H1 (cell line): ENCODE data around the gene APOBR. TPM values are rescaled to one million over a fixed set of nuclear protein-coding genes. Genes with fewer than 3 reads are reported as not detected.

ENCODE experiments used
- CTCF ChIA-PET: fragments of 300-600 bp; sonication (Branson Sonifier 250); formaldehyde crosslinking; loops from one replicate; lab custom pipeline; 2021; ENCODE audit not compliant: partially characterized antibody; lab: Charles Lee
- POLR2A ChIA-PET: fragments of 300-600 bp; sonication (Branson Sonifier 250); formaldehyde crosslinking; loops from one replicate; lab custom pipeline; 2021; ENCODE audit warnings: inconsistent platforms; ENCODE audit not compliant: partially characterized antibody; lab: Charles Lee
- DNase-seq, 2 experiments: peaks; one replicate each; pipeline versions ENCODE4 v3.0.0 to v3.0.0-alpha.2; 2010 to 2022; ENCODE audit warnings: low spot score in 2 of 2, low read depth in 1 of 2, mixed read lengths in 1 of 2
- FAIRE-seq: peaks from 2 replicates; lab custom pipeline; 2011; peaks lifted over from hg19 to GRCh38; lab: Jason Lieb, UNC
- H2AFZ ChIP-seq: 2 replicates; pipeline ENCODE4 v1.8.1; 2012; ENCODE audit warnings: low read length, inconsistent platforms
- H2AK5ac ChIP-seq: 2 replicates; pipeline ENCODE4 v1.6.1; 2013; ENCODE audit warnings: low read depth, low read length
- H2BK120ac ChIP-seq: replicated peaks from 2 replicates; pipeline ENCODE3; 2013; ENCODE audit warnings: low read depth, low read length, inconsistent platforms
- H2BK12ac ChIP-seq: 2 replicates; pipeline ENCODE4 v1.6.1; 2013; ENCODE audit warnings: low read depth, low read length
- H2BK15ac ChIP-seq: 2 replicates; pipeline ENCODE4 v1.6.1; 2013; ENCODE audit warnings: low read length
- H2BK20ac ChIP-seq: 2 replicates; pipeline ENCODE4 v1.6.1; 2013; ENCODE audit warnings: low read length
- H2BK5ac ChIP-seq: 2 replicates; pipeline ENCODE4 v1.6.1; 2013; ENCODE audit warnings: low read depth, low read length
- H3K14ac ChIP-seq: 2 replicates; pipeline ENCODE4 v1.6.1; 2013; ENCODE audit warnings: inconsistent platforms; ENCODE audit not compliant: insufficient read length
- H3K18ac ChIP-seq: 2 replicates; pipeline ENCODE4 v1.6.1; 2013; ENCODE audit warnings: low read length; ENCODE audit errors: extremely low read depth
- H3K23ac ChIP-seq: 2 replicates; pipeline ENCODE4 v1.6.1; 2013; ENCODE audit warnings: inconsistent platforms; ENCODE audit not compliant: insufficient read length
- H3K23me2 ChIP-seq: 2 replicates; pipeline ENCODE4 v1.6.1; 2013; ENCODE audit warnings: low read depth, low read length
- H3K27ac ChIP-seq: 2 replicates; pipeline ENCODE4 v1.6.1; 2011; ENCODE audit warnings: low read depth, low read length, inconsistent platforms
- H3K27me3 ChIP-seq, 4 experiments: replicated peaks in 1 of 4; 1 replicate in 1 of 4; 2 replicates in 3 of 4; pipeline versions ENCODE4 v1.6.1 to v1.8.1; 2011 to 2013; ENCODE audit warnings: low read length in 3 of 4, mild to moderate bottlenecking in 3 of 4, inconsistent platforms in 2 of 4, mixed read lengths in 2 of 4, moderate library complexity in 1 of 4; ENCODE audit not compliant: control insufficient read depth in 3 of 4, insufficient read depth in 3 of 4; ENCODE audit errors: extremely low read depth in 1 of 4
- H3K36me3 ChIP-seq, 4 experiments: 2 replicates each; pipeline versions ENCODE4 v1.6.1 to v1.8.1; 2011 to 2013; ENCODE audit warnings: mild to moderate bottlenecking in 4 of 4, low read length in 3 of 4, moderate library complexity in 2 of 4, control low read depth in 1 of 4, inconsistent platforms in 1 of 4; ENCODE audit not compliant: insufficient read depth in 4 of 4, control insufficient read depth in 2 of 4
- H3K4ac ChIP-seq: replicated peaks from 2 replicates; pipeline ENCODE3; 2013; ENCODE audit warnings: low read length, low read depth, mixed read lengths, inconsistent platforms; ENCODE audit not compliant: insufficient read length
- H3K4me1 ChIP-seq, 4 experiments: replicated peaks in 1 of 4; 1 replicate in 1 of 4; 2 replicates in 3 of 4; pipeline versions ENCODE4 v1.6.1 to v1.8.1; 2011 to 2013; ENCODE audit warnings: low read length in 3 of 4, inconsistent platforms in 2 of 4, mixed read lengths in 1 of 4; ENCODE audit not compliant: insufficient read depth in 4 of 4, control insufficient read depth in 3 of 4
- H3K4me2 ChIP-seq, 2 experiments: 2 replicates each; pipeline versions ENCODE4 v1.6.1 to v1.8.1; 2011 to 2013; ENCODE audit warnings: low read depth in 2 of 2, low read length in 2 of 2, control low read depth in 1 of 2, inconsistent platforms in 1 of 2, mild to moderate bottlenecking in 1 of 2; ENCODE audit not compliant: insufficient read depth in 1 of 2
- H3K4me3 ChIP-seq, 4 experiments: fragments of 200-600, 300-600 bp in 1 of 4; sonication (generic), shearing (Covaris generic), sonication (Bioruptor Twin) in 1 of 4; 2 replicates each; pipeline versions ENCODE4 v1.5.1 to v1.8.1; 2011 to 2016; ENCODE audit warnings: low read length in 4 of 4, low read depth in 3 of 4, control low read depth in 2 of 4, inconsistent platforms in 2 of 4, mild to moderate bottlenecking in 2 of 4, mixed read lengths in 1 of 4, moderate library complexity in 1 of 4; ENCODE audit not compliant: insufficient read depth in 2 of 4; ENCODE audit errors: extremely low read depth in 1 of 4
- H3K56ac ChIP-seq: replicated peaks from 2 replicates; pipeline ENCODE3; 2013; ENCODE audit warnings: low read depth, mild to moderate bottlenecking, mixed read lengths, low read length, inconsistent platforms; ENCODE audit not compliant: insufficient read length
- H3K79me1 ChIP-seq: 2 replicates; pipeline ENCODE4 v1.6.1; 2013; ENCODE audit warnings: low read depth, low read length, control low read depth
- H3K79me2 ChIP-seq, 2 experiments: 2 replicates each; pipeline versions ENCODE4 v1.6.1 to v1.8.1; 2012 to 2013; ENCODE audit warnings: low read length in 2 of 2, mild to moderate bottlenecking in 2 of 2, inconsistent platforms in 1 of 2; ENCODE audit not compliant: insufficient read depth in 2 of 2, control insufficient read depth in 1 of 2
- H3K9ac ChIP-seq, 4 experiments: replicated peaks in 1 of 4; 1 replicate in 1 of 4; 2 replicates in 3 of 4; pipeline versions ENCODE4 v1.6.1 to v1.8.1; 2011 to 2013; ENCODE audit warnings: low read depth in 3 of 4, low read length in 3 of 4, control low read depth in 2 of 4, mild to moderate bottlenecking in 2 of 4, moderate library complexity in 2 of 4, inconsistent platforms in 1 of 4; ENCODE audit errors: extremely low read depth in 1 of 4
- H3K9me3 ChIP-seq, 2 experiments: 2 replicates each; pipeline versions ENCODE4 v1.6.1 to v1.8.1; 2012 to 2013; ENCODE audit warnings: mild to moderate bottlenecking in 2 of 2, moderate library complexity in 2 of 2, control low read depth in 1 of 2, inconsistent platforms in 1 of 2, low read depth in 1 of 2, low read length in 1 of 2, mixed read lengths in 1 of 2; ENCODE audit not compliant: insufficient read depth in 2 of 2
- H4K20me1 ChIP-seq, 2 experiments: replicated peaks in 1 of 2; 2 replicates each; pipeline versions ENCODE3 to v1.8.1; 2011 to 2013; ENCODE audit warnings: inconsistent platforms in 2 of 2, low read length in 2 of 2, mild to moderate bottlenecking in 1 of 2; ENCODE audit not compliant: insufficient read depth in 2 of 2, control insufficient read depth in 1 of 2
- H4K5ac ChIP-seq: 2 replicates; pipeline ENCODE4 v1.6.1; 2013; ENCODE audit warnings: low read length, low read depth, mixed read lengths, inconsistent platforms; ENCODE audit not compliant: insufficient read length
- H4K8ac ChIP-seq: 2 replicates; pipeline ENCODE4 v1.8.0; 2013; ENCODE audit warnings: mild to moderate bottlenecking, moderate library complexity, low read length, inconsistent platforms; ENCODE audit not compliant: insufficient read depth; ENCODE audit errors: extremely low read depth
- H4K91ac ChIP-seq: replicated peaks from 2 replicates; pipeline ENCODE3; 2013; ENCODE audit warnings: low read length, mixed read lengths, inconsistent platforms; ENCODE audit not compliant: insufficient read length
- RXRA ChIP-seq: IDR thresholded peaks from 2 replicates; pipeline ENCODE4 v1.6.1; 2011; ENCODE audit warnings: low read depth, mild to moderate bottlenecking, low read length, moderate library complexity; ENCODE audit not compliant: insufficient read depth
- TBP ChIP-seq: IDR thresholded peaks from 2 replicates; pipeline ENCODE4 v1.6.1; 2011; ENCODE audit warnings: low read depth, low read length, improper control_type of control experiment
- WGBS, 2 experiments: shearing (Covaris generic) in 1 of 2; methylation state at CpG; one replicate each; pipeline versions ENCODE4 v1.1.6 to v1.1.7; 2013 to 2015; ENCODE audit warnings: low lambda C conversion rate in 2 of 2, mixed read lengths in 2 of 2, inconsistent platforms in 1 of 2, low coverage in 1 of 2, missing lambda C conversion rate in 1 of 2; ENCODE audit not compliant: insufficient replicate concordance in 2 of 2, insufficient coverage in 1 of 2, insufficient read length in 1 of 2; ENCODE audit errors: extremely low coverage in 1 of 2, missing lambda C conversion rate in 1 of 2; 5-methylcytosine and 5-hydroxymethylcytosine counted together
- polyA plus RNA-seq, 7 experiments: library from polyadenylated mRNA; depleted of rRNA in 3 of 7; stranded (reverse) in 5 of 7; unstranded in 2 of 7; fragments of >200 nt in 5 of 7; fragments of 200-250 nt in 2 of 7; gene quantifications; 1 replicate in 5 of 7; 2 replicates in 1 of 7; 4 replicates in 1 of 7; pipeline versions ENCODE4 v1.2.1 to v1.2.3, GENCODE V29; 2011 to 2013; ENCODE audit warnings: missing spikeins in 2 of 7, mixed read lengths in 2 of 7
- total RNA-seq: library from RNA; stranded (reverse); fragmentation: NEBNext Ultra II Directional; extraction: Animal tissue kit (Norgen Biotek cat#: 25700); gene quantifications from 2 replicates; pipeline ENCODE4 v1.2.1, GENCODE V29; 2021
- TF ChIP-seq, protein P1 (sequence below): IDR thresholded peaks from 2 replicates; pipeline ENCODE4 v1.6.1; 2012; ENCODE audit warnings: low read length, inconsistent platforms

The APOBR gene
- total and polyA plus RNA-seq, 2 of the 8 experiments (the other 6 are each of a cell fraction or from before 2014, with no cell fraction given): not detected

- H2BK20ac ChIP-seq: no peak overlapping the region
- no peak overlapping the region for H3K27ac ChIP-seq
- no peak overlapping the region for H2BK120ac ChIP-seq
- no peak overlapping the region for H2BK15ac ChIP-seq
- H3K9me3 ChIP-seq: no peaks in the 10 kb centered on the region
- FAIRE-seq: no peak
- no peak overlapping the region for H3K56ac ChIP-seq
- no peak overlapping the region for H3K23ac ChIP-seq
- no peak overlapping the region for H4K5ac ChIP-seq
- H3K14ac ChIP-seq: no peak overlapping the region
- H4K91ac ChIP-seq: no peak overlapping the region
- no peak overlapping the region for H4K8ac ChIP-seq
- H2AFZ ChIP-seq: no peak overlapping the region
- H3K79me1 ChIP-seq: no peaks in the 10 kb centered on the region
- no peaks in the 10 kb centered on the region for H3K4me1 ChIP-seq
- 87% methylated on average over 5 of the region's 5 CpGs; no CpG with 5 or more reads in 1 of the 2 experiments for WGBS, 2 experiments
- no peak for DNase-seq
- no peak overlapping the region for H3K4me2 ChIP-seq
- H2AK5ac ChIP-seq: no peak overlapping the region
- no peaks in the 10 kb centered on the region for H4K20me1 ChIP-seq
- ChIA-PET CTCF (interaction anchor here (0.6 kb wide), 1 partner anchor 43 kb away, joined by 3 read pairs; no protein-coding TSS in a partner anchor), POLR2A (interaction anchor here (0.6 to 1.0 kb wide), 2 partner anchors 9 to 290 kb away, joined by 3 to 4 read pairs; partner anchors contain the start of gene ATXN2L)
- no peak for TF ChIP-seq RXRA
- TF ChIP-seq TBP: no peak
- TF ChIP-seq, protein P1, sequence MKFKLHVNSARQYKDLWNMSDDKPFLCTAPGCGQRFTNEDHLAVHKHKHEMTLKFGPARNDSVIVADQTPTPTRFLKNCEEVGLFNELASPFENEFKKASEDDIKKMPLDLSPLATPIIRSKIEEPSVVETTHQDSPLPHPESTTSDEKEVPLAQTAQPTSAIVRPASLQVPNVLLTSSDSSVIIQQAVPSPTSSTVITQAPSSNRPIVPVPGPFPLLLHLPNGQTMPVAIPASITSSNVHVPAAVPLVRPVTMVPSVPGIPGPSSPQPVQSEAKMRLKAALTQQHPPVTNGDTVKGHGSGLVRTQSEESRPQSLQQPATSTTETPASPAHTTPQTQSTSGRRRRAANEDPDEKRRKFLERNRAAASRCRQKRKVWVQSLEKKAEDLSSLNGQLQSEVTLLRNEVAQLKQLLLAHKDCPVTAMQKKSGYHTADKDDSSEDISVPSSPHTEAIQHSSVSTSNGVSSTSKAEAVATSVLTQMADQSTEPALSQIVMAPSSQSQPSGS: no peak
- no peaks in the 10 kb centered on the region for H3K36me3 ChIP-seq
- H3K79me2 ChIP-seq: no peaks in the 10 kb centered on the region
- H3K9ac ChIP-seq: no peak overlapping the region
- H3K4me3 ChIP-seq: no peak overlapping the region
- no peak overlapping the region for H3K4ac ChIP-seq
- no peak overlapping the region for H2BK12ac ChIP-seq
- H3K23me2 ChIP-seq: no peaks in the 10 kb centered on the region
- H3K27me3 ChIP-seq: no peaks in the 10 kb centered on the region
- H3K18ac ChIP-seq: no peak overlapping the region
- H2BK5ac ChIP-seq: no peak overlapping the region
Observed at GRCh38 chr16:28532940-28533647, 38.7 kb downstream of the APOBR start.
